Heart right ventricle (tissue), 16 donors: ENCODE data around the gene B3GALT4. TPM values are rescaled to one million over a fixed set of nuclear protein-coding genes. Genes with fewer than 3 reads are reported as not detected.
A peak's percentile ranks its signal among the peaks of the same experiment; 100 is the strongest.

Source experiments
- ATAC-seq, 8 donors: fragments of 200-7000 bp; cut with Tn5 transposase; one replicate each; pipeline ENCODE4 v1.9.1; 2020; ENCODE audit warnings: mild to moderate bottlenecking in 8 of 8, moderate library complexity in 8 of 8, moderate number of reproducible peaks in 1 of 8
- DNase-seq, 2 donors: peaks; one replicate each; pipeline ENCODE4 v3.0.0-alpha.2; 2020
- H3K27ac ChIP-seq, 10 donors: fragments of 200-600 bp; sonication (generic) in 2 of 10; one replicate each; pipeline versions ENCODE4 v1.5.0 to v1.8.0; 2020 to 2022; ENCODE audit warnings: mild to moderate bottlenecking in 3 of 10
- H3K27me3 ChIP-seq, 7 donors: fragments of 200-600 bp; one replicate each; pipeline ENCODE4 v1.8.0; 2021 to 2022; ENCODE audit warnings: mild to moderate bottlenecking in 2 of 7
- H3K36me3 ChIP-seq, 9 donors: fragments of 200-600 bp; sonication (generic) in 1 of 9; one replicate each; pipeline versions ENCODE4 v1.5.0 to v1.8.0; 2020 to 2022; ENCODE audit warnings: mild to moderate bottlenecking in 2 of 9
- H3K4me1 ChIP-seq, 9 donors: fragments of 200-600 bp; sonication (generic) in 1 of 9; one replicate each; pipeline versions ENCODE4 v1.5.0 to v1.8.0; 2020 to 2022; ENCODE audit warnings: mild to moderate bottlenecking in 4 of 9
- H3K4me3 ChIP-seq, 10 donors: fragments of 200-600 bp; sonication (generic) in 2 of 10; one replicate each; pipeline versions ENCODE4 v1.5.0 to v1.8.0; 2020 to 2022; ENCODE audit warnings: mild to moderate bottlenecking in 7 of 10, moderate library complexity in 2 of 10
- H3K9me3 ChIP-seq, 11 donors: fragments of 200-600 bp in 10 of 11; sonication (generic) in 2 of 11; one replicate each; pipeline versions ENCODE4 v1.5.0 to v1.8.0; 2013 to 2022; ENCODE audit warnings: mild to moderate bottlenecking in 2 of 11, control low read depth in 1 of 11, moderate library complexity in 1 of 11
- CTCF ChIP-seq, 9 donors: fragments of 200-600 bp; sonication (generic) in 2 of 9; IDR thresholded peaks; one replicate each; pipeline versions ENCODE4 v1.5.0 to v1.8.0; 2021 to 2022; ENCODE audit warnings: antibody characterized with exemption in 9 of 9, mild to moderate bottlenecking in 5 of 9, moderate library complexity in 1 of 9
- WGBS, 2 donors: extraction: QIAGEN DNeasy Blood & Tissue Kit; methylation state at CpG; one replicate each; pipeline ENCODE4 v1.1.7; 2013; ENCODE audit warnings: inconsistent platforms in 1 of 2; 5-methylcytosine and 5-hydroxymethylcytosine counted together
- intact Hi-C, 10 donors: fragments of 100-400 bp; cut with DNase I; formaldehyde crosslinking; loops; one replicate each; pipeline versions ENCODE4 v1.11.1 to v1.14.2; 2022
- microRNA-seq, 2 donors: library from miRNA; unstranded; fragments of <30 nt; microRNA quantifications; one replicate each; pipeline ENCODE4 v1.2.0, GENCODE V29; 2021
- polyA plus RNA-seq, 2 donors: library from polyadenylated mRNA; stranded (reverse); fragments of 200-250 nt; gene quantifications; one replicate each; pipeline ENCODE4 v1.2.3, GENCODE V29; 2013
- total RNA-seq, 10 donors: library from RNA; stranded (reverse); fragmentation: NEBNext Ultra II Directional in 3 of 10; extraction: Animal tissue kit (Norgen Biotek cat#: 25700) in 3 of 10; gene quantifications; one replicate each; pipeline versions ENCODE4 v1.2.1 to v1.2.4, GENCODE V29; 2021 to 2023
- donor health status: Arrhythmogenic right ventricular cardiomyopathy.
- donor health status: ischemic (EF 13 %, LVEDD 7.1; RV severe dilation, severe dysfunction).
- donor health status: healthy with polysubstance abuse.
- donor health status: DM: no; HTN: yes; CAD: no.
- donor health status: DM: no; HTN: no; CAD: no.
- donor health status: ischemic (EF 25% LVEDD 6.9; RV normal size, moderate dysfunction).
- donor health status: ischemic (EF 25% LVEDD 5.7; RV mildly dilated, moderate dysfunction).
- donor health status: healthy.
- donor health status: DM: yes; HTN: yes; CAD: no.
- donor health status: Ischemic cardiomyopathy.
- donor health status: ischemic (EF 35%, LVEDD 5.7; RV mildly dilated, moderate dysfunction).
- donor health status: nonischemic (EF 11% LVEDD 7.7; RV severe dilation, severe dysfunction).
- donor health status: DM: yes; HTN: yes; CAD: no.
- donor health status: PGD.
- donor health status: ischemic (EF 29% LVEDD 5.4; RV normal size, mild dysfunction).
- donor health status: nonischemic (EF 23%, LVEDD 6.1; RV moderate dilation, normal function).

B3GALT4 gene
- total and polyA plus RNA-seq, 12 donors: 5.3 to 12.2 (median 8.0) TPM

DNA sequence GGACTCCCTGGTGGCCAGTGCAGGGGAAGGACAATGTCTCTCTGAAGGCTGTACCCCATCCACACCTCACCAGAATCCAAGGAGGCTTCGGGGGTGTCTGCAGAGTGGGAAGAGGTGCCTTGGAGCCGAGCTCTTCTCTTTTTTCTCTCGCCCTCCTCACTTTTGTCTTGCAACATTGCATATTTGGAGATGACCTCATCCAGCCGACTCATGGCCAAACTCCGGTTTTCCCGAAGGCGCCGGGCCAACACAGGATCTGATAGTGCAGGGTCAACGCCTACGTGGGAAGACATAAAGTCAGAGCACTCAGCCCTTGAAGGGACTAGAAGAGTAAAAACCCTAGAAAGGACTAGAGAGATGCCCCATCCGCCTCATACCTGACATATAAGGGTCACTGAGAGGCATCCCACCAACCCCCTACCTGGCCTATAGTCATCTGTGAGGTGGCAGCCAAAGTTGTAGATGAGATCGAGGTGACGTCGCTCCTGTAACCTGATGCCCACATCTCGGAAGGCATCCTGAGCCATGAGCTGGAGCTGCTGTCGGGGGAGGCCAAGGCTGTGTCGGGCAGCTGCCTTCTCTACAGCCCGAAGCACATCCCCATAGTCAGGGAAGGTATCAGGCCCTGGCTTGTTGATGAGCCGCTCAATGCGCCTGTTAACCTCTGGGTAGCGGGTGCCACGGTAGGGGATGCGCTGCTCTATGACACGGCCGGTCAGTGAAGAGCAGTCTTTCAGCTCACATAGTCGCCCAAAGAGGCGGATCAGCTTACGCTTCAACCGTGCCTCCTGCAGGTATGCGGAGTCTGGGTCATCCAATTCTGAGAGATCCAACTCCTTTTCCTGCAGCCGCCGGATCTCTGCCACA, 43.6 kb downstream of the B3GALT4 start:
- no peaks in the 10 kb centered on the region for H3K9me3 ChIP-seq
- ATAC-seq: no peak
- intact Hi-C loops: no loop called here
- H3K4me1 ChIP-seq: peaks cover 15 to 68% (median 57%) of the 10 kb centered on the region in 9 donors
- no peaks in the 10 kb centered on the region for H3K27me3 ChIP-seq
- H3K36me3 ChIP-seq: peaks cover 0 to 41% (median 17%) of the 10 kb centered on the region in 9 donors
- H3K4me3 ChIP-seq: peak overlapping the region in 4 of 10 donors; percentile 13 to 74 (median 69)
- peak overlapping the region in 8 of 10 donors; percentile 23 to 93 (median 56) for H3K27ac ChIP-seq
- DNase-seq: peak; percentile 69
- WGBS, 2 donors: 73% methylated on average over 32 of the region's 32 CpGs
- no peak for TF ChIP-seq CTCF (IDR thresholded peaks at IDR 0.05)

DNA sequence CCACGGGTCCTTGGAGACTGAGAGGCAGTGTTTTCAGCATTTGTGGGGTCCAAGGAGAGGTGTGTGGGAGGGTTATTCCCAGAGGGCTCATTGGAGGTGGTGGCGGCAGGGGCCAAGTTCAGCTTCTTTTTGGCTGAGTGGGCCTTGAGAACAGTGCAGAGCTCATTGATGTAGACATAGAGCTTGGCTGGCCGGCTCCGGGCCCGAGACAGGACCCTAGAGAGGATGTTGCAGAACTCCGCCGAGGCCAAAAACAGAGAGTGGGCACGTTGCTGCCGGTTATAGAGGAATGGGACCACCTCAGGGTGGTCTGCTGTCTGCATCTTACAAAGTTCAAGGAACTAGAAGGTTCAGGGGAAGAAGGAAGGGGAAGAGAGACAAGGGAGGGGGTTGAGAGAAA, 44.3 kb downstream of the B3GALT4 start:
- Histone ChIP-seq H3K27ac (peak overlapping the region in 7 of 10 donors; percentile 41 to 93 (median 88)), H3K36me3 (peaks cover 0 to 37% (median 17%) of the 10 kb centered on the region in 9 donors), H3K27me3 (no peaks in the 10 kb centered on the region), H3K4me3 (peak overlapping the region in 6 of 10 donors; percentile 13 to 75 (median 72)), H3K9me3 (no peaks in the 10 kb centered on the region), H3K4me1 (peaks cover 15 to 65% (median 55%) of the 10 kb centered on the region in 9 donors)
- WGBS, 2 donors: 73 to 77% methylated on average over 9 of the region's 9 CpGs
- DNase-seq (no peak), ATAC-seq (no peak)
- TF ChIP-seq CTCF (IDR thresholded peaks at IDR 0.05): no peak
- intact Hi-C loops: no loop called here

GRCh38 chr6:33323623-33323948, 46.7 kb downstream of the B3GALT4 start:
- Histone ChIP-seq H3K27ac (peak overlapping the region in 9 of 10 donors; percentile 80 to 93 (median 89)), H3K9me3 (no peaks in the 10 kb centered on the region), H3K36me3 (peaks cover 0 to 30% (median 16%) of the 10 kb centered on the region in 9 donors), H3K27me3 (no peaks in the 10 kb centered on the region), H3K4me3 (peak overlapping the region; percentile 14 to 81 (median 69)), H3K4me1 (peaks cover 15 to 50% (median 40%) of the 10 kb centered on the region in 9 donors)
- intact Hi-C loops: loop anchor here in 1 of 10 donors (1.0 kb wide), 1 partner anchor 74 kb away; no protein-coding TSS in a partner anchor
- peak in 1 of 2 donors; percentile 33 for DNase-seq
- WGBS, 2 donors: 4 to 5% methylated on average over 12 of the region's 12 CpGs
- no peak for ATAC-seq
- no peak for TF ChIP-seq CTCF (IDR thresholded peaks at IDR 0.05)

DNA sequence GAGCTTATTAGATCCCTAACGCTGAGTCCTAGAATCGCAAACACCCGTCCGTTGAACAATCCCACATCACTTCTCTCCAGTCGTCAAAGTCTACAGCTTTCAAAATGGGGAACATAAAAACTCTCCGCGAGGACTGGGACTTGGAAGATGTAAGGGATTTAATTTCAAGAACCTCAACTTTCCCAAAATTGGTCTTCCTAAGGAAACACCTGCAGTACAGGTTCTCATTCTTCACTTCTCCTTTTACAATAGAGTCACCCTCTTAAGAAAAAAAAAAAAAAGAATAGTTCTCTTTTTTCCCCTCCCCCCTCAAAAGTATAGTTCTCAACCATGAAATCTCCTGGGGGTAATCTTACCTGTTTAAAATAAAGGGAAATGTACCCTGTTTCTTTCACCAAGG, 47.2 kb downstream of the B3GALT4 start:
- intact Hi-C loops: no loop called here
- no peak for DNase-seq

More for the DNA sequence above, 47.2 kb downstream of the B3GALT4 start:
- TF ChIP-seq CTCF (IDR thresholded peaks at IDR 0.05): no peak
- Histone ChIP-seq H3K4me3 (peak overlapping the region in 6 of 10 donors; percentile 67 to 81 (median 72)), H3K9me3 (no peaks in the 10 kb centered on the region), H3K27ac (peak overlapping the region in 3 of 10 donors; percentile 88 to 93 (median 92)), H3K36me3 (peaks cover 0 to 25% (median 11%) of the 10 kb centered on the region in 9 donors), H3K4me1 (peaks cover 15 to 44% (median 34%) of the 10 kb centered on the region in 9 donors), H3K27me3 (no peaks in the 10 kb centered on the region)
- ATAC-seq: no peak
- WGBS, 2 donors: 34 to 44% methylated on average over 7 of the region's 7 CpGs

Small RNAs within 50 kb of the gene (microRNA-seq; reads per million reads assigned to microRNA genes)
- 0 reads per million in 2 donors for gene MIR6834
- gene MIR6873: 0 reads per million in 2 donors

Other genes with a start within 250 kb of the B3GALT4 start
- gene HLA-DPA1, start 203.5 kb upstream of the B3GALT4 start, total RNA-seq: 100 to 1,000 TPM in 1 of 10 donors, 10 to 100 TPM in 9; 17.8 to 328 (median 53.6) TPM
- 10 to 100 TPM; 18.2 to 24.3 TPM for gene HLA-DPA1, start 203.5 kb upstream of the B3GALT4 start, polyA plus RNA-seq
- 100 to 1,000 TPM in 1 of 10 donors, 10 to 100 TPM in 9; 19.2 to 264 (median 34.8) TPM for gene HLA-DPB1, start 201.1 kb upstream of the B3GALT4 start, total RNA-seq
- 10 to 100 TPM; 18.7 to 48.2 TPM for gene HLA-DPB1, start 201.1 kb upstream of the B3GALT4 start, polyA plus RNA-seq
- gene COL11A2, start 84.7 kb upstream of the B3GALT4 start, total RNA-seq: 1 to 10 TPM in 3 of 10 donors, under 1 TPM in 7; 0.52 to 3.9 (median 0.94) TPM
- 1 to 10 TPM in 1 of 2 donors, under 1 TPM in 1; 0.55 to 8.7 TPM for gene COL11A2, start 84.7 kb upstream of the B3GALT4 start, polyA plus RNA-seq
- gene RXRB, start 76.5 kb upstream of the B3GALT4 start, total RNA-seq: 10 to 100 TPM; 29.7 to 39.1 (median 33.2) TPM
- 10 to 100 TPM; 22.2 to 40.7 TPM for gene RXRB, start 76.5 kb upstream of the B3GALT4 start, polyA plus RNA-seq
- 100 to 1,000 TPM in 1 of 10 donors, 10 to 100 TPM in 9; 44.8 to 104 (median 53.1) TPM for gene SLC39A7, start 76.3 kb upstream of the B3GALT4 start, total RNA-seq
- 100 to 1,000 TPM in 1 of 2 donors, 10 to 100 TPM in 1; 25.8 to 178 TPM for gene SLC39A7, start 76.3 kb upstream of the B3GALT4 start, polyA plus RNA-seq
- gene HSD17B8, start 72.5 kb upstream of the B3GALT4 start, total RNA-seq: 10 to 100 TPM; 17.6 to 25.5 (median 23.0) TPM
- 10 to 100 TPM in 1 of 2 donors, 1 to 10 TPM in 1; 7.4 to 15.1 TPM for gene HSD17B8, start 72.5 kb upstream of the B3GALT4 start, polyA plus RNA-seq
- gene RING1, start 68.6 kb upstream of the B3GALT4 start, total RNA-seq: 10 to 100 TPM; 26.5 to 32.1 (median 28.0) TPM
- gene RING1, start 68.6 kb upstream of the B3GALT4 start, polyA plus RNA-seq: 10 to 100 TPM; 28.6 to 35.1 TPM
- 10 to 100 TPM; 29.8 to 41.6 (median 35.9) TPM for gene VPS52, start 5.2 kb upstream of the B3GALT4 start, total RNA-seq
- gene VPS52, start 5.2 kb upstream of the B3GALT4 start, polyA plus RNA-seq: 10 to 100 TPM; 25.2 to 45.7 TPM
- gene RPS18, start 5.0 kb upstream of the B3GALT4 start, total RNA-seq: 1,000 to 10,000 TPM in 3 of 10 donors, 100 to 1,000 TPM in 7; 767 to 1,326 (median 860) TPM
- gene RPS18, start 5.0 kb upstream of the B3GALT4 start, polyA plus RNA-seq: 1,000 to 10,000 TPM; 2,826 to 4,398 TPM
- gene WDR46, start 12.1 kb downstream of the B3GALT4 start, total RNA-seq: 10 to 100 TPM; 11.0 to 27.8 (median 16.2) TPM
- gene WDR46, start 12.1 kb downstream of the B3GALT4 start, polyA plus RNA-seq: 10 to 100 TPM; 27.4 to 40.6 TPM
- 10 to 100 TPM; 31.7 to 58.3 (median 40.2) TPM for gene PFDN6, start 12.5 kb downstream of the B3GALT4 start, total RNA-seq
- gene PFDN6, start 12.5 kb downstream of the B3GALT4 start, polyA plus RNA-seq: 100 to 1,000 TPM; 248 to 448 TPM
- 10 to 100 TPM; 40.7 to 79.8 (median 50.4) TPM for gene RGL2, start 21.8 kb downstream of the B3GALT4 start, total RNA-seq
- gene RGL2, start 21.8 kb downstream of the B3GALT4 start, polyA plus RNA-seq: 10 to 100 TPM; 51.8 to 68.4 TPM
- 100 to 1,000 TPM in 2 of 10 donors, 10 to 100 TPM in 8; 71.9 to 242 (median 86.7) TPM for gene TAPBP, start 37.0 kb downstream of the B3GALT4 start, total RNA-seq
- gene TAPBP, start 37.0 kb downstream of the B3GALT4 start, polyA plus RNA-seq: 10 to 100 TPM; 20.6 to 49.7 TPM
- 10 to 100 TPM; 11.7 to 19.8 (median 14.3) TPM for gene ZBTB22, start 40.6 kb downstream of the B3GALT4 start, total RNA-seq
- 10 to 100 TPM in 1 of 2 donors, 1 to 10 TPM in 1; 4.7 to 10.6 TPM for gene ZBTB22, start 40.6 kb downstream of the B3GALT4 start, polyA plus RNA-seq
- 10 to 100 TPM; 10.3 to 24.0 (median 15.9) TPM for gene DAXX, start 45.8 kb downstream of the B3GALT4 start, total RNA-seq
- 10 to 100 TPM; 15.7 to 24.8 TPM for gene DAXX, start 45.8 kb downstream of the B3GALT4 start, polyA plus RNA-seq
- gene KIFC1, start 114.7 kb downstream of the B3GALT4 start, total RNA-seq: 1 to 10 TPM in 2 of 10 donors, under 1 TPM in 6, not detected in 2; 0.09 to 6.1 (median 0.36) TPM
- gene KIFC1, start 114.7 kb downstream of the B3GALT4 start, polyA plus RNA-seq: under 1 TPM; 0.28 to 0.29 TPM
- gene PHF1, start 133.9 kb downstream of the B3GALT4 start, total RNA-seq: 10 to 100 TPM; 36.2 to 61.2 (median 48.9) TPM
- gene PHF1, start 133.9 kb downstream of the B3GALT4 start, polyA plus RNA-seq: 100 to 1,000 TPM in 1 of 2 donors, 10 to 100 TPM in 1; 59.5 to 125 TPM
- 100 to 1,000 TPM in 9 of 10 donors, 10 to 100 TPM in 1; 99.8 to 132 (median 114) TPM for gene CUTA, start 141.0 kb downstream of the B3GALT4 start, total RNA-seq
- gene CUTA, start 141.0 kb downstream of the B3GALT4 start, polyA plus RNA-seq: 100 to 1,000 TPM in 1 of 2 donors, 10 to 100 TPM in 1; 94.7 to 161 TPM
- 1 to 10 TPM; 3.6 to 8.5 (median 5.7) TPM for gene SYNGAP1, start 142.9 kb downstream of the B3GALT4 start, total RNA-seq
- 10 to 100 TPM in 1 of 2 donors, 1 to 10 TPM in 1; 3.1 to 10.2 TPM for gene SYNGAP1, start 142.9 kb downstream of the B3GALT4 start, polyA plus RNA-seq
- gene ZBTB9, start 177.5 kb downstream of the B3GALT4 start, total RNA-seq: 1 to 10 TPM; 2.7 to 6.5 (median 4.9) TPM
- 1 to 10 TPM; 1.2 to 4.3 TPM for gene ZBTB9, start 177.5 kb downstream of the B3GALT4 start, polyA plus RNA-seq